ENCODE data around the gene COA6.

The COA6 gene

GRCh38 chr1:234373064-234373958, at the start of gene COA6:
Gene COA6, plus strand, starts transcription at chr1:234373456. Its CDS starts 11 bp downstream, at chr1:234373467.
- peak; percentile 97 for DNase-seq (ENCODE audit: low spot score)

GRCh38 chr1:234324821-234325220, 48.4 kb upstream of the COA6 start:
- no peak for DNase-seq (ENCODE audit: low spot score)

GRCh38 chr1:234325878-234326496, 47.3 kb upstream of the COA6 start:
- no peak for DNase-seq (ENCODE audit: low spot score)

- peak; percentile 60 for DNase-seq (ENCODE audit: low spot score)
These were observed 46.5 kb upstream of the COA6 start for GRCh38 chr1:234326497-234327366.

GRCh38 chr1:234327577-234328164, 45.6 kb upstream of the COA6 start:
- no peak for DNase-seq (ENCODE audit: low spot score)

- no peak for DNase-seq (ENCODE audit: low spot score)
These were observed 42.4 kb upstream of the COA6 start for GRCh38 chr1:234330843-234331215.

- no peak for DNase-seq (ENCODE audit: low spot score)
These were observed 41.7 kb upstream of the COA6 start for GRCh38 chr1:234331507-234331906.

GRCh38 chr1:234336359-234336758, 36.9 kb upstream of the COA6 start:
- no peak for DNase-seq (ENCODE audit: low spot score)

- DNase-seq (ENCODE audit: low spot score), result no peak
These were observed 36.0 kb upstream of the COA6 start for GRCh38 chr1:234337233-234337632.

GRCh38 chr1:234340528-234340927, 32.7 kb upstream of the COA6 start:
- no peak for DNase-seq (ENCODE audit: low spot score)

GRCh38 chr1:234342774-234343173, 30.5 kb upstream of the COA6 start:
- no peak for DNase-seq (ENCODE audit: low spot score)

- no peak for DNase-seq (ENCODE audit: low spot score)
These were observed 28.0 kb upstream of the COA6 start for GRCh38 chr1:234345237-234345636.

GRCh38 chr1:234348964-234349363, 24.3 kb upstream of the COA6 start:
- no peak for DNase-seq (ENCODE audit: low spot score)

GRCh38 chr1:234355782-234356510, 17.3 kb upstream of the COA6 start:
- no peak for DNase-seq (ENCODE audit: low spot score)

GRCh38 chr1:234356615-234357269, 16.5 kb upstream of the COA6 start:
- DNase-seq (ENCODE audit: low spot score), result peak; percentile 28

GRCh38 chr1:234357831-234358230, 15.4 kb upstream of the COA6 start:
- DNase-seq (ENCODE audit: low spot score), result no peak

GRCh38 chr1:234361102-234361603, 12.1 kb upstream of the COA6 start:
- no peak for DNase-seq (ENCODE audit: low spot score)

GRCh38 chr1:234362558-234362957, 10.7 kb upstream of the COA6 start:
- DNase-seq (ENCODE audit: low spot score), result no peak

GRCh38 chr1:234368320-234369032, 4.8 kb upstream of the COA6 start:
- no peak for DNase-seq (ENCODE audit: low spot score)

- DNase-seq (ENCODE audit: low spot score), result no peak
These were observed 4.2 kb upstream of the COA6 start for GRCh38 chr1:234369033-234369430.

Data from hematopoietic multipotent progenitor cell treated with erythropoietin and hydrocortisone succinate and interleukin-3 and kit ligand, for 17 days (in vitro differentiated cells).